ENCODE measurements around the gene ABCA4. TPM values are rescaled to one million over a fixed set of nuclear protein-coding genes. Genes with fewer than 3 reads are reported as not detected.

ABCA4 gene
- total and polyA plus RNA-seq, 2 donors (not counting 3 experiments of a cell fraction or from before 2014, with no cell fraction given): 2.3 to 4.9 TPM

DNA sequence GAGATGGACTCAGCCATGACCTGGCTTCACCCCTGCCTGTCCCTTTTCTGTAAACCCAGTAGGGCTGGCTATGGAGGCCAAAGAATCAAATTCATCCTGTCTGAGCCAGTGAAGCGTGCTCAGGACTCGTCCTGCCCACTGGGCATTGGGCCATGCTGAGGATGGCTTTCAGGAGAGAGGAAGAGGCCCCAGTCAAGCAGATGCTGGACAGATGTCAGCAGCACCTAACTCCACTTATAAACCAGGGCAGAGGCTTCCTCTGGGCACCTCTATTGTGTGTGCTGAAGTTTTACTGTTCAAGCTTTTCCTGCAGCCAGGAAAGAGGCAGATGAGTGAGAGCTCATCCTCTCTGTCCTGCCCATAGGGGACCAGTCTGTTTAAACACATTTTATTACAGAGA, 114.3 kb downstream of the ABCA4 start:
- no peaks in the 10 kb centered on the region for H3K79me2 ChIP-seq (ENCODE audit: control insufficient read depth, insufficient read depth, low read length)
- no peaks in the 10 kb centered on the region for H3K9me3 ChIP-seq (replicated peaks; ENCODE audit: control insufficient read depth, insufficient read depth, low read length)
- dilution Hi-C loops (cut with MboI; ENCODE audit: extremely low pct_ligation_motif_present, low sequenced_read_pairs) (loop anchor here (25.0 kb wide), 1 partner anchor 356 kb away; no protein-coding TSS in a partner anchor), intact Hi-C loops (cut with micrococcal nuclease) (no loop called here)
- H3K27me3 ChIP-seq (ENCODE audit: control insufficient read depth in 2 of 2, insufficient read depth in 2 of 2, low read length in 2 of 2): peaks cover 18 to 19% of the 10 kb centered on the region in 2 experiments
- ChIA-PET CTCF (no interaction called here), POLR2A (no interaction called here)
- TF ChIP-seq, protein P1, sequence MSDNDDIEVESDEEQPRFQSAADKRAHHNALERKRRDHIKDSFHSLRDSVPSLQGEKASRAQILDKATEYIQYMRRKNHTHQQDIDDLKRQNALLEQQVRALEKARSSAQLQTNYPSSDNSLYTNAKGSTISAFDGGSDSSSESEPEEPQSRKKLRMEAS (IDR thresholded peaks at IDR 0.05; ENCODE audit: insufficient read depth, insufficient read length): no peak
- no peak for TF ChIP-seq GATA2 (IDR thresholded peaks at IDR 0.05; ENCODE audit: insufficient read depth, insufficient read length, low read depth, low read length)
- no peak for TF ChIP-seq MYC (IDR thresholded peaks at IDR 0.05; ENCODE audit: low read depth, low read length)
- no peak for TF ChIP-seq FOS (IDR thresholded peaks at IDR 0.05; ENCODE audit: borderline replicate concordance, insufficient read depth, low read length)
- no peak for TF ChIP-seq JUN (IDR thresholded peaks at IDR 0.05; ENCODE audit: borderline replicate concordance, insufficient read depth, insufficient read length, low read depth)
- no peak for TF ChIP-seq POLR2AphosphoS5 (IDR thresholded peaks at IDR 0.05; ENCODE audit: insufficient read depth, low read depth, low read length)
- TF ChIP-seq, protein P2, sequence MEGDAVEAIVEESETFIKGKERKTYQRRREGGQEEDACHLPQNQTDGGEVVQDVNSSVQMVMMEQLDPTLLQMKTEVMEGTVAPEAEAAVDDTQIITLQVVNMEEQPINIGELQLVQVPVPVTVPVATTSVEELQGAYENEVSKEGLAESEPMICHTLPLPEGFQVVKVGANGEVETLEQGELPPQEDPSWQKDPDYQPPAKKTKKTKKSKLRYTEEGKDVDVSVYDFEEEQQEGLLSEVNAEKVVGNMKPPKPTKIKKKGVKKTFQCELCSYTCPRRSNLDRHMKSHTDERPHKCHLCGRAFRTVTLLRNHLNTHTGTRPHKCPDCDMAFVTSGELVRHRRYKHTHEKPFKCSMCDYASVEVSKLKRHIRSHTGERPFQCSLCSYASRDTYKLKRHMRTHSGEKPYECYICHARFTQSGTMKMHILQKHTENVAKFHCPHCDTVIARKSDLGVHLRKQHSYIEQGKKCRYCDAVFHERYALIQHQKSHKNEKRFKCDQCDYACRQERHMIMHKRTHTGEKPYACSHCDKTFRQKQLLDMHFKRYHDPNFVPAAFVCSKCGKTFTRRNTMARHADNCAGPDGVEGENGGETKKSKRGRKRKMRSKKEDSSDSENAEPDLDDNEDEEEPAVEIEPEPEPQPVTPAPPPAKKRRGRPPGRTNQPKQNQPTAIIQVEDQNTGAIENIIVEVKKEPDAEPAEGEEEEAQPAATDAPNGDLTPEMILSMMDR (IDR thresholded peaks at IDR 0.05; ENCODE audit: extremely low read depth in 1 of 2, insufficient read depth in 1 of 2, low read depth in 1 of 2, low read length in 2 of 2): no peak
- TF ChIP-seq POLR2A (IDR thresholded peaks at IDR 0.05; ENCODE audit: low read depth, low read length): no peak
- TF ChIP-seq EZH2 (IDR thresholded peaks at IDR 0.05; ENCODE audit: borderline replicate concordance, low read depth, low read length, severe bottlenecking): no peak
- FAIRE-seq (no peak), DNase-seq (ENCODE audit: low read depth, low spot score) (no peak)
- no peaks in the 10 kb centered on the region for H4K20me1 ChIP-seq (replicated peaks; ENCODE audit: control insufficient read depth, extremely low read depth, insufficient read depth, low read length)
- no peak overlapping the region for H2AFZ ChIP-seq (ENCODE audit: low read depth, low read length)
- no TSS peak for BruUV-seq (replicated peaks)
- no peak overlapping the region for H3K9ac ChIP-seq (replicated peaks; ENCODE audit: extremely low read depth, insufficient read depth, low read length)
- H3K4me1 ChIP-seq (ENCODE audit: control insufficient read depth, extremely low read depth, insufficient read depth, low read length): no peaks in the 10 kb centered on the region
- no peaks in the 10 kb centered on the region for H3K9me1 ChIP-seq (replicated peaks; ENCODE audit: control insufficient read depth, extremely low read depth, insufficient read depth, low read length)
- H3K4me2 ChIP-seq (ENCODE audit: insufficient read depth, low read length): no peak overlapping the region
- no peaks in the 10 kb centered on the region for H3K36me3 ChIP-seq (ENCODE audit: control insufficient read depth in 2 of 2, extremely low read depth in 1 of 2, insufficient read depth in 2 of 2, low read length in 2 of 2)
- H3K4me3 ChIP-seq (replicated peaks in 1 of 3; ENCODE audit: insufficient read depth in 1 of 3, low read depth in 1 of 3, low read length in 3 of 3): no peak overlapping the region
- no peak overlapping the region for H3K27ac ChIP-seq (ENCODE audit: insufficient read depth, low read depth, low read length)

Data from endothelial cell of umbilical vein (primary cell).